SK-N-MC (cell line): ENCODE results near the gene REEP6.

ENCODE experiments used
- EZH2 ChIP-seq: fragments of 200-600 bp; sonication (generic); IDR thresholded peaks from one replicate; pipeline ENCODE4 v1.6.1; 2017; ENCODE audit warnings: antibody characterized with exemption
- FOXP2 ChIP-seq: optimal IDR thresholded peaks from 2 replicates; pipeline ENCODE3; 2011; ENCODE audit warnings: mild to moderate bottlenecking, moderate library complexity; ENCODE audit not compliant: insufficient read depth; ENCODE audit errors: extremely low read length, control extremely low read depth
- POLR2AphosphoS5 ChIP-seq: IDR thresholded peaks from 2 replicates; pipeline ENCODE4 v1.6.1; 2012; ENCODE audit warnings: mild to moderate bottlenecking, low read depth, low read length, borderline replicate concordance

DNA sequence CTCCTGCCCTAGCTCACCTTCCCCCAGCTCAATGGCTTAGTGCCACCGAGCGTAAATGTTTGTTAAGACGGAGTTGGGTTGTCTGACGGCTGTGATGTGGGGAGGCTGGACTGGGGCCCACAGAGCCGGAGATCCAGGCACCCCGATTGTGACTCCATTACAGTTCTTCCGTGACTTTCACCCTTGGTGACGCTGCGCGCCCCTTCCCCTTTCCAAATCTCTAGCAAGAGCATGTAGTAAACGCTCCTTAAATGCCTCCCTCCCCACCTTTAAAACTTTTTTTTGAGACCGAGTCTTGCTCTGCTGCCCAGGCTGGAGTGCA is 829 bp downstream of the REEP6 start:
- TF ChIP-seq EZH2 = no peak
- no peak for TF ChIP-seq POLR2AphosphoS5
- TF ChIP-seq FOXP2 = no peak
